GM12875 (cell line): ENCODE data around the gene ZHX3.
"Not testable (repeated sequence)": the region's sequence is repeated elsewhere in the genome, so short reads cannot be mapped to it uniquely, and the experiment has no call there.

Experiments
- H3K4me3 ChIP-seq: one replicate; pipeline ENCODE4 v1.5.1; 2011; ENCODE audit warnings: low read depth, low read length, control low read depth
- TF ChIP-seq, protein P1 (sequence below): IDR thresholded peaks from 2 replicates; pipeline ENCODE4 v1.5.1; 2011; ENCODE audit warnings: low read depth, mild to moderate bottlenecking, control low read depth, inconsistent platforms, low read length, moderate library complexity, borderline replicate concordance; ENCODE audit not compliant: insufficient read depth

Gene ZHX3

DNA sequence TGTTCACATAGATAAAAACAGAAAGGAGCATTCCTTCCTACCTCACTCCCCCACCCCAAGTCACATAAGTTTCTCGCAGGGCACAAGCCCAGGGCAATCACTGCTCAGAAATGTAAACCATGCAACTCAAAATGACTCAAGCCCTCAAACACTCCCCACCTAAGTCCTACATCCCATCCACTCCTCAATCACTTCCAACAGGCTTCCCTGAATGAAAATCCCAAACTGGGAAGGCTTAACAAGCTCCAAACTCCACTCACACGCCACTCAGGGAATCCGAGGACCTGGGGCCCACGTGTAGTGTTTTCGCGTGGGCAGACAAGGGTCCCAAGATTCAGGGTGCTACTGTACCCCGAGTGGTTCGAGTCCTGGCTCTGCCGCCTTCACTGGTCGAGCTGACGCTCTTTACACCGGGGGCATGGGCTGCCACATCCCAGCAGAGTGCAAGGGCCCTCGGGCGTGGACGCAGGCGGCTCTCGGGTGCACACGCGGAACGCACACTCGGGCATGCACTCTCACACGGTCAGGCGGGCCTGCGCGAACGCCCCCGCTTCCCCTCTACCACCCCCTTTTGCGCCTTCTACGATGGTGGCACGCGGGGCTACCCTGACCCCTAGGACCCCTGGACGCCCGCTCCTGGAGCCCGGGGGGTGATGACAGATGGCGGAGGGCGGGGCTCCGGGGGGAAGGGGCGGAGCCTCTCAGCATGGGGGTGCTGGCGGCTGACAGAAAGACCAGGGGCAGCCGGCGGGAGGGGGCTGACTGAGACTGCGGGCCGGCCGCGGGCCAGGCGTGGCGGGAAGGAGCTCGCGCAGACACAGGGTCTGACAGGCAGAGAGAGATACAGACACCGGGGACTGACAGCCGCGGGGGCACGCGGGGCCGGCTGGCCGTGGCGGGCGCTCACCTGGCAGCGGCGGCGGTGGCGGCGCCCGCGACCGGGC, 657 bp downstream of the ZHX3 start:
- TF ChIP-seq, protein P1, sequence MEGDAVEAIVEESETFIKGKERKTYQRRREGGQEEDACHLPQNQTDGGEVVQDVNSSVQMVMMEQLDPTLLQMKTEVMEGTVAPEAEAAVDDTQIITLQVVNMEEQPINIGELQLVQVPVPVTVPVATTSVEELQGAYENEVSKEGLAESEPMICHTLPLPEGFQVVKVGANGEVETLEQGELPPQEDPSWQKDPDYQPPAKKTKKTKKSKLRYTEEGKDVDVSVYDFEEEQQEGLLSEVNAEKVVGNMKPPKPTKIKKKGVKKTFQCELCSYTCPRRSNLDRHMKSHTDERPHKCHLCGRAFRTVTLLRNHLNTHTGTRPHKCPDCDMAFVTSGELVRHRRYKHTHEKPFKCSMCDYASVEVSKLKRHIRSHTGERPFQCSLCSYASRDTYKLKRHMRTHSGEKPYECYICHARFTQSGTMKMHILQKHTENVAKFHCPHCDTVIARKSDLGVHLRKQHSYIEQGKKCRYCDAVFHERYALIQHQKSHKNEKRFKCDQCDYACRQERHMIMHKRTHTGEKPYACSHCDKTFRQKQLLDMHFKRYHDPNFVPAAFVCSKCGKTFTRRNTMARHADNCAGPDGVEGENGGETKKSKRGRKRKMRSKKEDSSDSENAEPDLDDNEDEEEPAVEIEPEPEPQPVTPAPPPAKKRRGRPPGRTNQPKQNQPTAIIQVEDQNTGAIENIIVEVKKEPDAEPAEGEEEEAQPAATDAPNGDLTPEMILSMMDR: no peak
- H3K4me3 ChIP-seq: peak overlapping the region; percentile 57

DNA sequence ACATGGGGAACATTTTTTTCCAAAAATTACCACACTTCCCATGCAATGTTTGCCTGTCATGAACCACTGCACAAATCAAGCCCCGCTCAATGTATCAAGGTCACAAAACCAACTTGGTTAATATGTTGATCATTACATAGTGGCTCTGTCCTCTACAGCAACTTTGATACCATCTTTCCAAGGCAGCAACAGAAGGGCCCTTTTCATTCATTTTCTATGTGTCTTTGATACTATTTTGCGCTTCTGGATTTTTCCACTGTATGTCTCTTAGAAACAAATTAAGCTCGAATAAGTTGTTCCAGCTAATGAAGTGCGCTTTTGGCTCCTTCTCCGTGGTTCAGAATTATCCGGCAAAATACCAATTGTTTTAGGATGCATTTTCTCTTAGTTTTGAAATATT, 1.5 kb downstream of the ZHX3 start:
- no peak overlapping the region for H3K4me3 ChIP-seq
- TF ChIP-seq, protein P1: no peak

DNA sequence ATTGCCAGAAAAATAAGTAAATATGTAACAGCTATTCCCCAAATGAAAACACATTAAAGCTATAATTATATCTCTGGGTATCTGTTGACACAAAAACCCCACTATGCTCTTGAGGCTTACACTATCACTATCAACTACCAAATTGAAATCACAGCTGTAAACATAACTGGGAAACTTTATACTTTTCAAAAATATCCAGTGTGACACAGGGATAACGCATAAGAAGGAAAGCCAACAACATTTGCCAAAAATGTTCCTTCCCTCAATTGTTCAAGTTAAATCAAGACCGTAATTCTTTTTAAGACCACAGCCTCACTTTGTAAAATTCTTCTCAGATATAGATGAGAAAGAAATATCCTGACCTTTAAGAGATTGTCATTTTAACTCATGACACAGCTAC, 3.1 kb downstream of the ZHX3 start:
- TF ChIP-seq, protein P1: no peak

DNA sequence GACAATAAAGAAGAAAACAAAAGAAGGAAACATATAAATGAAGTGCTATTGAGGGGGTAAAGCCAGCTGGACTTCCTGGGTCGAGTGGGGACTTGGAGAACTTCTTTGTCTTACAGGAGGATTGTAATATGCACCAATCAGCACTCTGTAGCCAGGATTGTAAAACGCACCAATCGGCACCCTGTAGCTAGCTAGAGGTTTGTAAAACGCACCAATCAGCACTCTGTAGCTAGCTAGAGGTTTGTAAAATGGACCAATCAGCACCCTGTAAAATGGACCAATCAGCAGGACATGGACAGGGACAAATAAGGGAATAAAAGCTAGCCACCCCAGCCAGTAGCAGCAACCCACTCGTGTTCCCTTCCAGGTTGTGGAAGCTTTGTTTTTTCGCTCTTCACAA, 5.5 kb downstream of the ZHX3 start:
- H3K4me3 ChIP-seq: not testable (repeated sequence)

More for the DNA sequence above, 3.1 kb downstream of the ZHX3 start:
- no peak overlapping the region for H3K4me3 ChIP-seq

DNA sequence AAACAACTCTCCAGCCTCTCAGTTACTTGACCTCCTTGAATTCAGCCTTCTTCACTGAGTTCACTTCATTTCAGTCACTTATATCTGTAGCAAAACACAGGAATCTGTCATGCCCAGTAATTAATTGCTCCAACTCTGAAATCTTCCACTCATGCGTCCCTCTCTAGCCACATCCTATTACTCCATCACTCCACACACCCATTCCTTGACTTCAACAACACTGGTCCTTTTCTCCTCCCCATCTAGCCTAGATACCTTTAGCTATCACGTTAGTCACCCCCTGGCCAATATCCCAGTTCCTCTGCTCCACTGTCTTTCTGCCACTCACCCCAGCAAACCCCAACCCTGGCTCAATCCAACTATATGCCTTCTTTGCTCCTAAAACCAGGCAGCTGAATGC, 7.7 kb downstream of the ZHX3 start:
- TF ChIP-seq, protein P1: no peak
- H3K4me3 ChIP-seq: no peak overlapping the region

DNA sequence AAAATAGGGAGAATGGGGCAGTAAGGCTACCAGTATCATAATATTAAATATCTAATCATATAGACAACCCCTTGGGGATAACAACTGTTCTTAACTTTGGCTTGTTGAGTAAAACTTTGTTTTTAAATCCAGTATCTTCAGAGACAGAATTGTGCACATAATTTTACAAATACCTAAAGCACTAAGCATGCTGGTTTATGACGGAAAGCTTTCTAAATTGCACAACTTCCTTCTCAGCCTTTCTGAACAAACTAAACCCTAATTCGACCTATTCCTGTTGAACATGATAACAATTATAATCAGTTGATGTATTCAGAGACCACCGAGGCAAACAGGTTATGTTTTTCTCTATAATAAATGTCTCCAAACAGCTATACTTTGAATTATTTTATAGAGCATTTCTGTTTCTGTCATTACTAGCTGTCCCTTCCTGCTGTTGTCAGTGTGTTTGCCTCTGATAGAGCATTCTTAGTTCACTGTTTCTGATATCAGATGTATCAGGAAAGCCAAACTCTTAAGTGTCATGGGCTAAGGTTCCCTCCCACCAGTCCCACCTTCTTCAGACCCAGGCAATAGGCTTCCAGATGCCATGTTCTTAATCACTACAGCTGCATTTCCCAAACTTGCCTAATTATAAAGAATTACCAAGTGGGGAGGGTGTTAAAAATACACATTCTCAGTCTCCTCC, 8.7 kb downstream of the ZHX3 start:
- TF ChIP-seq, protein P1: no peak
- H3K4me3 ChIP-seq: no peak overlapping the region

DNA sequence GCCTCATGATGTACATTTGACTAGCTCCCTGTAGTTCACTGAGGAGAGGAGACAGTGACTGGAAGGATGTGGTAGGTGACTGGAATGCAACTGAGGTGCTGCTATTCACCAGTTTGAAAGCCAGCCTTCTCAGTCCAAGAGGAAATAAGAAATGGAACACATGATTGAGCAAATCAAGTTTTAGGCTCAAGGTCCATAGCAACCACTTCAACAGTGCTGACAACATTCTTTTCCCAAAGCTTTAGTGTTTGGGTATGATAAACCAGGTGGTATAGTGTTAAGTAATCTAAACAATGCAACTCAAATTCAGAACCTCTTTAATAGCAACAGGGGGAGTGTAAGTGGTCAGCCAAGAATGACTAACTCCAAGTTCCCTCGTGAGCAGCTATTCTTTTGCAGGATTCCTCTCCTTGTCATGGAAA, 9.2 kb downstream of the ZHX3 start:
- H3K4me3 ChIP-seq: no peak overlapping the region
- TF ChIP-seq, protein P1: no peak
